ENCODE data around the gene APOL5. TPM values are rescaled to one million over a fixed set of nuclear protein-coding genes. Genes with fewer than 3 reads are reported as not detected.

Gene APOL5
- total RNA-seq, 1 experiment from 2014 or later = not detected

DNA sequence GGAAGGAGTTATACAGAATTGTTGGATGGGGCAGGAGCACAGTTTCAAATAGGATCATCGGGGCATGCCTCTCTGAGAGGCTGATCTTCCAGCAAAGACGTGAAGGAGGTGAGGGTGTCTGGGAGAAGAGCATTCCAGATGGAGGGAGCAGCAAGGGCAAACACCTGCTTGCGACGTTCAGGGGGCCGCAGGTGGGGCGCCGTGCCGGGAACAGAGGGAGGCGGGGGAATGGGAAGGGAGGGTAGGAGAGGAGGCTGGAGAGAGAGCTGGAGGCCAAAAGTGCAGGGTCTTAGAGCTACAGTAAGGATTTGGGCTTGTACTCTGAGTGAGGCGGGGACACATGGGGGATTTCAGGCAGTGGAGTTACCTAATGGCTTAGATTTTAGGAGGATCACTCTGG, 13.6 kb downstream of the APOL5 start:
- no peak overlapping the region for H3K4me3 Mint-ChIP-seq (ENCODE audit: unreplicated experiment)
- no TSS peak for BruUV-seq (replicated peaks)
- ChIA-PET POLR2A (no interaction called here), CTCF (no interaction called here)
- peaks cover 7% of the 10 kb centered on the region for H3K27me3 Mint-ChIP-seq (ENCODE audit: insufficient read depth, unreplicated experiment)
- DNase-seq (ENCODE audit: unreplicated experiment) = no peak
- H3K36me3 Mint-ChIP-seq (ENCODE audit: insufficient read depth, unreplicated experiment) = peaks cover 10% of the 10 kb centered on the region
- H3K4me1 Mint-ChIP-seq (ENCODE audit: insufficient read depth, unreplicated experiment) = no peaks in the 10 kb centered on the region
- TF ChIP-seq, protein P1, sequence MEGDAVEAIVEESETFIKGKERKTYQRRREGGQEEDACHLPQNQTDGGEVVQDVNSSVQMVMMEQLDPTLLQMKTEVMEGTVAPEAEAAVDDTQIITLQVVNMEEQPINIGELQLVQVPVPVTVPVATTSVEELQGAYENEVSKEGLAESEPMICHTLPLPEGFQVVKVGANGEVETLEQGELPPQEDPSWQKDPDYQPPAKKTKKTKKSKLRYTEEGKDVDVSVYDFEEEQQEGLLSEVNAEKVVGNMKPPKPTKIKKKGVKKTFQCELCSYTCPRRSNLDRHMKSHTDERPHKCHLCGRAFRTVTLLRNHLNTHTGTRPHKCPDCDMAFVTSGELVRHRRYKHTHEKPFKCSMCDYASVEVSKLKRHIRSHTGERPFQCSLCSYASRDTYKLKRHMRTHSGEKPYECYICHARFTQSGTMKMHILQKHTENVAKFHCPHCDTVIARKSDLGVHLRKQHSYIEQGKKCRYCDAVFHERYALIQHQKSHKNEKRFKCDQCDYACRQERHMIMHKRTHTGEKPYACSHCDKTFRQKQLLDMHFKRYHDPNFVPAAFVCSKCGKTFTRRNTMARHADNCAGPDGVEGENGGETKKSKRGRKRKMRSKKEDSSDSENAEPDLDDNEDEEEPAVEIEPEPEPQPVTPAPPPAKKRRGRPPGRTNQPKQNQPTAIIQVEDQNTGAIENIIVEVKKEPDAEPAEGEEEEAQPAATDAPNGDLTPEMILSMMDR (IDR thresholded peaks at IDR 0.05; ENCODE audit: unreplicated experiment) = no peak
- no peak overlapping the region for H3K27ac Mint-ChIP-seq (ENCODE audit: low read depth, unreplicated experiment)
- intact Hi-C loops (cut with micrococcal nuclease) = no loop called here
- H3K9me3 Mint-ChIP-seq (ENCODE audit: unreplicated experiment) = no peaks in the 10 kb centered on the region

DNA sequence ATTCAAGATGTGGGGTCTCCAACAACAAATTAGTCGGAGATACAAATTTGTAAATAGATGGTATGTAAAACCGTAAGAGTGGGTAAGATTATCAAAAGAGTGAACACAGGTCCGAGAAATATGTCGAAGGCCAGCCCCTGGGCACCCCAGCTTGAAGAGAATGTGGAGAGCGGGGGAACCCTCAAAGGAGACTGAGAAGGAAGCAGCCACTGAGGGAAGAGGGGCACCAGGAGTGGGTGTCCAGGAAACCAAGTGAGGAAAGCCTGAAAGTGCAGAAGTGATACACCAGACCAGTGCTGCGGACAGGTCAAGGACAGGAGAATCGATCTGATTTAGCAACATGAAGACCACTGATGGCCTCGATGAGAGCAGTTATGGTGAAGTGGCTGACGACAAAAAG, 14.4 kb downstream of the APOL5 start:
- Mint-ChIP-seq H3K4me1 (ENCODE audit: insufficient read depth, unreplicated experiment) (no peaks in the 10 kb centered on the region), H3K4me3 (ENCODE audit: unreplicated experiment) (no peak overlapping the region), H3K27me3 (ENCODE audit: insufficient read depth, unreplicated experiment) (peaks cover 7% of the 10 kb centered on the region), H3K9me3 (ENCODE audit: unreplicated experiment) (no peaks in the 10 kb centered on the region), H3K36me3 (ENCODE audit: insufficient read depth, unreplicated experiment) (peaks cover 18% of the 10 kb centered on the region), H3K27ac (ENCODE audit: low read depth, unreplicated experiment) (no peak overlapping the region)
- BruUV-seq (replicated peaks) = no TSS peak
- POLR2A ChIA-PET = no interaction called here
- intact Hi-C loops (cut with micrococcal nuclease) = no loop called here
- TF ChIP-seq, protein P1 (IDR thresholded peaks at IDR 0.05; ENCODE audit: unreplicated experiment) = no peak
- no peak for DNase-seq (ENCODE audit: unreplicated experiment)
- CTCF ChIA-PET = no interaction called here

DNA sequence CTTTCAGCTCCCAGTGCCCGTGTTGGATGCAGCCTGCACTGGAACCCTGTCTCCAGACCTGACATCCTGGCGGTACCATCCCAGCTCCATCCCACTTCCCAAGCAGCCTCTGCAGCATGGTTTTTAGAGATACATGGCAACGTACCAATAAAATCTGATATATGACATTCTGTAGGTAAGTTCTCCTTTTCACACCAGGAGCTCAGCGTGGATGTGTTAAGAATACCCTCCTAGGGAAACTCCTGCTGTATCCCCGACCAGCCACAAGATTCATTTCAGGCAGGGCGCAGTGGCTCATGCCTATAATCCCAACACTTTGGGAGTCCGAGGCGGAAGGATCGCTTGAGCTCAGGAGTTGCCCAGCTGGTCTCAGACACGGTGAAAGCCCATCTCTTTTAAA, 15.4 kb downstream of the APOL5 start:
- H3K4me1 Mint-ChIP-seq (ENCODE audit: insufficient read depth, unreplicated experiment) = no peaks in the 10 kb centered on the region
- no TSS peak for BruUV-seq (replicated peaks)
- peaks cover 25% of the 10 kb centered on the region for H3K36me3 Mint-ChIP-seq (ENCODE audit: insufficient read depth, unreplicated experiment)
- H3K9me3 Mint-ChIP-seq (ENCODE audit: unreplicated experiment) = no peaks in the 10 kb centered on the region
- intact Hi-C loops (cut with micrococcal nuclease) = no loop called here
- CTCF ChIA-PET = no interaction called here
- POLR2A ChIA-PET = no interaction called here
- H3K4me3 Mint-ChIP-seq (ENCODE audit: unreplicated experiment) = no peak overlapping the region
- peaks cover 7% of the 10 kb centered on the region for H3K27me3 Mint-ChIP-seq (ENCODE audit: insufficient read depth, unreplicated experiment)
- no peak for DNase-seq (ENCODE audit: unreplicated experiment)
- TF ChIP-seq, protein P1 (IDR thresholded peaks at IDR 0.05; ENCODE audit: unreplicated experiment) = no peak
- H3K27ac Mint-ChIP-seq (ENCODE audit: low read depth, unreplicated experiment) = no peak overlapping the region

DNA sequence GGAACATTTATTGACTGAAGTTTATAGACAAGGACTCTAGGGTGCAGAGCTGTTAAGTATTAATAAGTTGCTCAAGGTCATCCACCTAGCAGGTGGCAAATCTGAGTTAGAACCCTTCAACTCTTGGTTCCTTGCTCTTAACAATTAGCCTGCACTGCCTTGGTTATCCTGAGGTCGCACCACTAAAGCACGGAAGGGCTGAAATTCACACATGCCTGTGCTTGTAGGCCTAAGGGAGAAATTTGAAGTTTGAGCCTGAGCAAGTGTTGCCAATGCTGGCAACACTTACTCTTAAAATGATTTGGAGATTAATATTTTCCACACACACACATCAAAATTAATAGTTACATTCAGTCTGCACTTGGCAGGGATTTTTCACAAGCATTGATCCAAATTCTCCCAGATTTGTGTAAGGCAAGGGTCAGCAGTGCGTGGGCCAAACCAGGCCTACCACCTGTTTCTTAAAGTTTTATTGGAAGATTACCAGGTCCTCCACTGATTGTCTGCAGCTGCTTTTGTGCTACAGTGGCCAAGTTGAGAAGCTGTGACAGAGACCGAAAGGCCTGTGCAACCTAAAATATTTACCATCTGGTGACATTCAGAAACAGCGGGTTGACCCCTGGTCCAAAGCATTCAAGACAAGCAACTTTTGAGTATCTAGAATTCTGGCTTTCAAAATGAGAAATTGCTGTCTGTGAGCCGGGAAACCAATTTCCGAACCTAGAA, 16.3 kb downstream of the APOL5 start:
- intact Hi-C loops (cut with micrococcal nuclease) = no loop called here
- TF ChIP-seq, protein P1 (IDR thresholded peaks at IDR 0.05; ENCODE audit: unreplicated experiment) = no peak
- Mint-ChIP-seq H3K36me3 (ENCODE audit: insufficient read depth, unreplicated experiment) (peaks cover 34% of the 10 kb centered on the region), H3K4me1 (ENCODE audit: insufficient read depth, unreplicated experiment) (no peaks in the 10 kb centered on the region), H3K9me3 (ENCODE audit: unreplicated experiment) (no peaks in the 10 kb centered on the region), H3K27me3 (ENCODE audit: insufficient read depth, unreplicated experiment) (peaks cover 7% of the 10 kb centered on the region), H3K27ac (ENCODE audit: low read depth, unreplicated experiment) (no peak overlapping the region), H3K4me3 (ENCODE audit: unreplicated experiment) (no peak overlapping the region)
- ChIA-PET POLR2A (no interaction called here), CTCF (interaction anchor here (0.6 kb wide), 1 partner anchor 204 kb away, joined by 3 read pairs; no protein-coding TSS in a partner anchor)
- no TSS peak for BruUV-seq (replicated peaks)
- DNase-seq (ENCODE audit: unreplicated experiment) = no peak
